Measurements from ENCODE around the gene SGCE. TPM values are rescaled to one million over a fixed set of nuclear protein-coding genes. Genes with fewer than 3 reads are reported as not detected.

SGCE gene
- total and polyA plus RNA-seq, 9 of the 15 experiments (the other 6 are each of a cell fraction or from before 2014, with no cell fraction given): 0.09 to 0.46 (median 0.28) TPM; not detected in 5

GRCh38 chr7:94557215-94557614 is 98.7 kb downstream of the SGCE start:
- in situ Hi-C loops (cut with MboI) (no loop called here), intact Hi-C loops (cut with micrococcal nuclease) (no loop called here)
- ATAC-seq (no peak), DNase-seq (ENCODE audit: extremely low read depth in 1 of 4, low spot score in 3 of 4) (no peak), FAIRE-seq (no peak)
- H3K4me1 ChIP-seq (replicated peaks in 1 of 2; ENCODE audit: control insufficient read depth in 2 of 2, insufficient read depth in 2 of 2, low read length in 2 of 2): no peaks in the 10 kb centered on the region
- no peaks in the 10 kb centered on the region for H3K9me1 ChIP-seq (ENCODE audit: control insufficient read depth, insufficient read depth, low read length)
- H3K27me3 ChIP-seq (ENCODE audit: control insufficient read depth in 2 of 2, insufficient read depth in 2 of 2, low read length in 2 of 2): no peaks in the 10 kb centered on the region
- no peaks in the 10 kb centered on the region for H3K9me3 ChIP-seq (replicated peaks; ENCODE audit: control insufficient read depth, insufficient read depth, low read depth, low read length)
- no peak overlapping the region for H3K27ac ChIP-seq (ENCODE audit: extremely low read depth, low read depth, low read length)
- CTCF ChIA-PET (ENCODE audit: low intra/inter-chr PET ratio): no interaction called here
- no TSS peak for BruUV-seq (replicated peaks)
- H3K36me3 ChIP-seq (ENCODE audit: control insufficient read depth, insufficient read depth, low read length): no peaks in the 10 kb centered on the region
- no peak overlapping the region for H3K4me3 ChIP-seq
- H3K79me2 ChIP-seq (ENCODE audit: control insufficient read depth, insufficient read depth, low read length): no peaks in the 10 kb centered on the region
- TF ChIP-seq MCM2 (IDR thresholded peaks at IDR 0.05; ENCODE audit: low read depth): no peak
- no peak for TF ChIP-seq PYGO2 (tag; IDR thresholded peaks at IDR 0.05)
- TF ChIP-seq C11orf30 (IDR thresholded peaks at IDR 0.05; ENCODE audit: low read depth): no peak
- TF ChIP-seq ATF7 (IDR thresholded peaks at IDR 0.05): no peak
- TF ChIP-seq BRD9 (IDR thresholded peaks at IDR 0.05; ENCODE audit: low read depth, partially characterized antibody): no peak
- TF ChIP-seq CHCHD3 (CRISPR knock-in tag; IDR thresholded peaks at IDR 0.05): no peak
- TF ChIP-seq NELFE (IDR thresholded peaks at IDR 0.05; ENCODE audit: insufficient read depth, insufficient read length): no peak
- no peak for TF ChIP-seq CBX5 (IDR thresholded peaks at IDR 0.05; ENCODE audit: borderline replicate concordance, low read depth)
- no peak for TF ChIP-seq ZNF696 (CRISPR knock-in tag; conservative IDR thresholded peaks at IDR 0.05)
- TF ChIP-seq SAFB (IDR thresholded peaks at IDR 0.05; ENCODE audit: borderline replicate concordance, low read depth, low read length): no peak
- TF ChIP-seq PPARD (CRISPR knock-in tag; IDR thresholded peaks at IDR 0.05): no peak
- no peak for TF ChIP-seq ZNF592 (IDR thresholded peaks at IDR 0.05)
- TF ChIP-seq SPI1 (IDR thresholded peaks at IDR 0.05; ENCODE audit: borderline replicate concordance, low read depth, low read length): no peak
- no peak for TF ChIP-seq L3MBTL2 (IDR thresholded peaks at IDR 0.05)
- TF ChIP-seq ERF (CRISPR knock-in tag; IDR thresholded peaks at IDR 0.05): no peak
- no peak overlapping the region for H3K4me2 ChIP-seq (ENCODE audit: insufficient read depth, low read length)
- no peaks in the 10 kb centered on the region for H4K20me1 ChIP-seq (replicated peaks; ENCODE audit: control insufficient read depth, insufficient read depth, low read length)
- no peak overlapping the region for H2AFZ ChIP-seq (ENCODE audit: low read depth, low read length)
- POLR2A ChIA-PET: no interaction called here
- H3K9ac ChIP-seq (ENCODE audit: insufficient read depth in 1 of 2, low read depth in 2 of 2, low read length in 2 of 2): no peak overlapping the region
